Inferior parietal cortex (tissue), 1 donor: ENCODE measurements around the gene CLEC19A.

Experiments
- DNase-seq: peaks from one replicate; pipeline ENCODE4 v3.0.0-alpha.2; 2016; ENCODE audit errors: extremely low spot score

Gene CLEC19A

GRCh38 chr16:19323596-19323995 is 38.1 kb downstream of the CLEC19A start:
- DNase-seq = no peak

- DNase-seq = no peak
These were observed 42.8 kb downstream of the CLEC19A start for GRCh38 chr16:19328364-19328763.

GRCh38 chr16:19329932-19330331 is 44.4 kb downstream of the CLEC19A start:
- no peak for DNase-seq

- peak; percentile 13 for DNase-seq
These were observed 45.4 kb downstream of the CLEC19A start for GRCh38 chr16:19330841-19331397.

- no peak for DNase-seq
These were observed 46.3 kb downstream of the CLEC19A start for GRCh38 chr16:19331794-19332193.

GRCh38 chr16:19338335-19338734 is 52.8 kb downstream of the CLEC19A start:
- DNase-seq = no peak

GRCh38 chr16:19344224-19344801 is 58.8 kb downstream of the CLEC19A start:
- DNase-seq = no peak

GRCh38 chr16:19344980-19345379 is 59.4 kb downstream of the CLEC19A start:
- DNase-seq = no peak

- DNase-seq = no peak
These were observed 60.9 kb downstream of the CLEC19A start for GRCh38 chr16:19346335-19346922.

- DNase-seq = no peak
These were observed 62.6 kb downstream of the CLEC19A start for GRCh38 chr16:19348125-19348524.

GRCh38 chr16:19348578-19349315 is 63.2 kb downstream of the CLEC19A start:
- DNase-seq = no peak

GRCh38 chr16:19354371-19354770 is 68.8 kb downstream of the CLEC19A start:
- DNase-seq = no peak

GRCh38 chr16:19356024-19356952 is 70.8 kb downstream of the CLEC19A start:
- no peak for DNase-seq

- DNase-seq = no peak
These were observed 74.0 kb downstream of the CLEC19A start for GRCh38 chr16:19359556-19359955.
